Heart right ventricle (tissue), 16 donors: ENCODE data around the gene FGF19. TPM values are rescaled to one million over a fixed set of nuclear protein-coding genes. Genes with fewer than 3 reads are reported as not detected.

Experiments
- ATAC-seq, 8 donors: fragments of 200-7000 bp; cut with Tn5 transposase; one replicate each; pipeline ENCODE4 v1.9.1; 2020; ENCODE audit warnings: mild to moderate bottlenecking in 8 of 8, moderate library complexity in 8 of 8, moderate number of reproducible peaks in 1 of 8
- DNase-seq, 2 donors: peaks; one replicate each; pipeline ENCODE4 v3.0.0-alpha.2; 2020
- H3K27ac ChIP-seq, 10 donors: fragments of 200-600 bp; sonication (generic) in 2 of 10; one replicate each; pipeline versions ENCODE4 v1.5.0 to v1.8.0; 2020 to 2022; ENCODE audit warnings: mild to moderate bottlenecking in 3 of 10
- H3K27me3 ChIP-seq, 7 donors: fragments of 200-600 bp; one replicate each; pipeline ENCODE4 v1.8.0; 2021 to 2022; ENCODE audit warnings: mild to moderate bottlenecking in 2 of 7
- H3K36me3 ChIP-seq, 9 donors: fragments of 200-600 bp; sonication (generic) in 1 of 9; one replicate each; pipeline versions ENCODE4 v1.5.0 to v1.8.0; 2020 to 2022; ENCODE audit warnings: mild to moderate bottlenecking in 2 of 9
- H3K4me1 ChIP-seq, 9 donors: fragments of 200-600 bp; sonication (generic) in 1 of 9; one replicate each; pipeline versions ENCODE4 v1.5.0 to v1.8.0; 2020 to 2022; ENCODE audit warnings: mild to moderate bottlenecking in 4 of 9
- H3K4me3 ChIP-seq, 10 donors: fragments of 200-600 bp; sonication (generic) in 2 of 10; one replicate each; pipeline versions ENCODE4 v1.5.0 to v1.8.0; 2020 to 2022; ENCODE audit warnings: mild to moderate bottlenecking in 7 of 10, moderate library complexity in 2 of 10
- H3K9me3 ChIP-seq, 11 donors: fragments of 200-600 bp in 10 of 11; sonication (generic) in 2 of 11; one replicate each; pipeline versions ENCODE4 v1.5.0 to v1.8.0; 2013 to 2022; ENCODE audit warnings: mild to moderate bottlenecking in 2 of 11, control low read depth in 1 of 11, moderate library complexity in 1 of 11
- WGBS, 2 donors: extraction: QIAGEN DNeasy Blood & Tissue Kit; methylation state at CpG; one replicate each; pipeline ENCODE4 v1.1.7; 2013; ENCODE audit warnings: inconsistent platforms in 1 of 2; 5-methylcytosine and 5-hydroxymethylcytosine counted together
- intact Hi-C, 10 donors: fragments of 100-400 bp; cut with DNase I; formaldehyde crosslinking; loops; one replicate each; pipeline versions ENCODE4 v1.11.1 to v1.14.2; 2022
- polyA plus RNA-seq, 2 donors: library from polyadenylated mRNA; stranded (reverse); fragments of 200-250 nt; gene quantifications; one replicate each; pipeline ENCODE4 v1.2.3, GENCODE V29; 2013
- total RNA-seq, 10 donors: library from RNA; stranded (reverse); fragmentation: NEBNext Ultra II Directional in 3 of 10; extraction: Animal tissue kit (Norgen Biotek cat#: 25700) in 3 of 10; gene quantifications; one replicate each; pipeline versions ENCODE4 v1.2.1 to v1.2.4, GENCODE V29; 2021 to 2023
- TF ChIP-seq, protein P1 (sequence below), 9 donors: fragments of 200-600 bp; sonication (generic) in 2 of 9; IDR thresholded peaks; one replicate each; pipeline versions ENCODE4 v1.5.0 to v1.8.0; 2021 to 2022; ENCODE audit warnings: antibody characterized with exemption in 9 of 9, mild to moderate bottlenecking in 5 of 9, moderate library complexity in 1 of 9
- donor health status: Arrhythmogenic right ventricular cardiomyopathy.
- donor health status: ischemic (EF 13 %, LVEDD 7.1; RV severe dilation, severe dysfunction).
- donor health status: healthy with polysubstance abuse.
- donor health status: DM: no; HTN: yes; CAD: no.
- donor health status: DM: no; HTN: no; CAD: no.
- donor health status: ischemic (EF 25% LVEDD 6.9; RV normal size, moderate dysfunction).
- donor health status: ischemic (EF 25% LVEDD 5.7; RV mildly dilated, moderate dysfunction).
- donor health status: healthy.
- donor health status: DM: yes; HTN: yes; CAD: no.
- donor health status: Ischemic cardiomyopathy.
- donor health status: ischemic (EF 35%, LVEDD 5.7; RV mildly dilated, moderate dysfunction).
- donor health status: nonischemic (EF 11% LVEDD 7.7; RV severe dilation, severe dysfunction).
- donor health status: DM: yes; HTN: yes; CAD: no.
- donor health status: PGD.
- donor health status: ischemic (EF 29% LVEDD 5.4; RV normal size, mild dysfunction).
- donor health status: nonischemic (EF 23%, LVEDD 6.1; RV moderate dilation, normal function).

FGF19 gene
- total and polyA plus RNA-seq, 12 donors: not detected

- intact Hi-C loops: no loop called here
- Histone ChIP-seq H3K4me1 (peaks cover 0 to 25% (median 18%) of the 10 kb centered on the region in 9 donors), H3K4me3 (no peak overlapping the region), H3K27me3 (no peaks in the 10 kb centered on the region), H3K27ac (no peak overlapping the region), H3K36me3 (peaks cover 0 to 7% (median 0%) of the 10 kb centered on the region in 9 donors), H3K9me3 (peaks cover 0 to under 1% (median 0%) of the 10 kb centered on the region in 11 donors)
- WGBS, 2 donors: 52 to 75% methylated on average over 2 of the region's 2 CpGs
- TF ChIP-seq, protein P1, sequence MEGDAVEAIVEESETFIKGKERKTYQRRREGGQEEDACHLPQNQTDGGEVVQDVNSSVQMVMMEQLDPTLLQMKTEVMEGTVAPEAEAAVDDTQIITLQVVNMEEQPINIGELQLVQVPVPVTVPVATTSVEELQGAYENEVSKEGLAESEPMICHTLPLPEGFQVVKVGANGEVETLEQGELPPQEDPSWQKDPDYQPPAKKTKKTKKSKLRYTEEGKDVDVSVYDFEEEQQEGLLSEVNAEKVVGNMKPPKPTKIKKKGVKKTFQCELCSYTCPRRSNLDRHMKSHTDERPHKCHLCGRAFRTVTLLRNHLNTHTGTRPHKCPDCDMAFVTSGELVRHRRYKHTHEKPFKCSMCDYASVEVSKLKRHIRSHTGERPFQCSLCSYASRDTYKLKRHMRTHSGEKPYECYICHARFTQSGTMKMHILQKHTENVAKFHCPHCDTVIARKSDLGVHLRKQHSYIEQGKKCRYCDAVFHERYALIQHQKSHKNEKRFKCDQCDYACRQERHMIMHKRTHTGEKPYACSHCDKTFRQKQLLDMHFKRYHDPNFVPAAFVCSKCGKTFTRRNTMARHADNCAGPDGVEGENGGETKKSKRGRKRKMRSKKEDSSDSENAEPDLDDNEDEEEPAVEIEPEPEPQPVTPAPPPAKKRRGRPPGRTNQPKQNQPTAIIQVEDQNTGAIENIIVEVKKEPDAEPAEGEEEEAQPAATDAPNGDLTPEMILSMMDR (IDR thresholded peaks at IDR 0.05): no peak
- no peak for DNase-seq
- no peak for ATAC-seq
These were observed 26.1 kb downstream of the FGF19 start for GRCh38 chr11:69677749-69678148.

GRCh38 chr11:69674886-69675714 is 28.7 kb downstream of the FGF19 start, which contains the start of gene LTO1:
LTO1 (minus strand) TSS chr11:69675353; CDS start chr11:69675239, 114 bp downstream.
- Histone ChIP-seq H3K4me3 (peak within 1 kb of the TSS; percentile 48 to 100 (median 92)), H3K36me3 (peaks cover 0 to 34% (median 12%) of the 10 kb centered on the region in 9 donors), H3K4me1 (peaks cover 2 to 36% (median 26%) of the 10 kb centered on the region in 9 donors), H3K9me3 (no peaks in the 10 kb centered on the region), H3K27ac (peak within 1 kb of the TSS; percentile 27 to 94 (median 86)), H3K27me3 (no peaks in the 10 kb centered on the region)
- peak; percentile 98 to 100 (median 99) for ATAC-seq
- intact Hi-C loops: loop anchor here in 2 of 10 donors (5.0 kb wide), 1 partner anchor 573 kb away; no protein-coding TSS in a partner anchor
- WGBS, 2 donors: 2 to 3% methylated on average over 68 to 72 of the region's 72 CpGs
- TF ChIP-seq, protein P1 (IDR thresholded peaks at IDR 0.05): no peak
- DNase-seq: peak; percentile 96 to 98

- Histone ChIP-seq H3K27me3 (no peaks in the 10 kb centered on the region), H3K36me3 (peaks cover 0 to 41% (median 12%) of the 10 kb centered on the region in 9 donors), H3K4me1 (peaks cover 2 to 40% (median 31%) of the 10 kb centered on the region in 9 donors), H3K27ac (peak overlapping the region in 9 of 10 donors; percentile 45 to 94 (median 88)), H3K4me3 (peak overlapping the region; percentile 48 to 100 (median 92)), H3K9me3 (no peaks in the 10 kb centered on the region)
- ATAC-seq (peak in 3 of 8 donors; percentile 3 to 31 (median 27)), DNase-seq (peak in 1 of 2 donors; percentile 40)
- intact Hi-C loops: loop anchor here in 2 of 10 donors (5.0 kb wide), 1 partner anchor 572 kb away; no protein-coding TSS in a partner anchor
- TF ChIP-seq, protein P1 (IDR thresholded peaks at IDR 0.05): no peak
- 13 to 16% methylated on average over 18 of the region's 18 CpGs for WGBS, 2 donors
These were observed 29.4 kb downstream of the FGF19 start for GRCh38 chr11:69674267-69674885.
